ENCODE data around the gene TAF3.

Gene TAF3

DNA sequence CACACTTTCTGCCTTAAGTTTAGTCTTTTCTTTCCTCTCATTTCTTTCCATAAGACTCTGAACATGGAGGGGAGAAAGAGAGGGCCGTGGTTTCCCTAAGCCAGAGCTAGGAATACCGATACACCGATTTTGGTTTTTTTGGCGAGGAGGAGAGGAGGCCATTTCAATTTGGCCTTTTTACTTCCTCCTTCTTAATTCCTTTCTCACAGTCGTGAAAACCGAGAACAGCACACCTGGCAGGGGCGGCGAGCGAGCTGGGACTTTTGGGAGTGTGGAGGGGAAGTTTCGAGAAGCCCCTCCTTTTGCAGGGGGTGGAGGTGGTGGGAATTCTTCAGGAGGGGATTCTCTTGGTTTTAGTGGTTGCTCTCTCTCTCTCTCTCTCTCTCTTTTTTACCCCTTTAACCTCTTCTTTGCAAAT, 242.4 kb downstream of the TAF3 start:
- H3K4me3 ChIP-seq (ENCODE audit: low read length) = no peak overlapping the region
- no peak for TF ChIP-seq CTCF (conservative IDR thresholded peaks at IDR 0.05; ENCODE audit: low read depth, low read length)
- DNase-seq (ENCODE audit: low read depth) = no peak

DNA sequence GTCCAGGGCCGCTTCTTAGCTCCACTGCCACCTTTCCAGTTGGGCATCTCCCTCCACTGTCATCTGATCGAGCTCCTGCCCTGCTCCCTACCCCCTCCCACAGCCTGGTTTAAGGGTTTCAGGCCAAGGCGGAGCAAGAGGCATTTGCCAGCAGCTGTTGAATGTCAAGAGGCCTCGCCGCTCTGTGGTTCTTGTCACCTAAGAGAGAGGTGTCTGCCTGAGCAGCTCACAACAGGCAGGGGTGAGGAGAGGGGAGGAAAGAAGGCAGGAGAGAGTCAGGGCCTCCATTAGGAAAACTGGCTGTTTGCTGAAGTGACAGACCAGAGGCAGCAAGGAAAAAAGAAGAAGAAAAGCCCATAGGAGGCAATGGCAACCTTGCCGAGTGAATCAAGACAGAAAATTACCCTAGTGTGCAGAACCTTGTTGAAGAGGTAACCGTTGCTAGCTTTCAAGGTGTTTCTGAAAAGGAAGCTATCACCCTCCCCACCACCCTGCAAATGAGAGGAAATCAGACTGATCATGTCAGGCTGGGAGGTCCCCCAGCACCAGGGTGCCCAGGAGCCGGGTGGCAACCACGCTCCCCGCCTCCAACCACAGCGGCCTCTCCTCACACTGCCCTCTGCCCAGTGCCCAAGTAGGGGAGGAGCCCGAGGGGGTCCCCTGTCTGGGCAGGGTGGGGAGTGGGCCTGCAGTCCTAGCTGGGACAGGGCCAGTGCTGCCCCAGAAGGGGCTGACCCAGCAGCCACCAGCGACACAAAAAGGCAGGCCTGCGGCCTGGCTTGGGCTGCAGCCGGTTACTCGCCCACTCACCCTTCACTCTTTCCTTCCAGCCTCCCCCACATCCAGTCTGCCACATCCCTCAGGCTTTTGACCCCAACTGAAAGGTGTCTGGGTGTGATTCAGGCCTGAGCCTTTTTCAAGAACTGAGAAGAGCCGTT, 243.2 kb downstream of the TAF3 start:
- H3K4me3 ChIP-seq (ENCODE audit: low read length) = no peak overlapping the region
- TF ChIP-seq CTCF (conservative IDR thresholded peaks at IDR 0.05; ENCODE audit: low read depth, low read length) = no peak
- no peak for DNase-seq (ENCODE audit: low read depth)

DNA sequence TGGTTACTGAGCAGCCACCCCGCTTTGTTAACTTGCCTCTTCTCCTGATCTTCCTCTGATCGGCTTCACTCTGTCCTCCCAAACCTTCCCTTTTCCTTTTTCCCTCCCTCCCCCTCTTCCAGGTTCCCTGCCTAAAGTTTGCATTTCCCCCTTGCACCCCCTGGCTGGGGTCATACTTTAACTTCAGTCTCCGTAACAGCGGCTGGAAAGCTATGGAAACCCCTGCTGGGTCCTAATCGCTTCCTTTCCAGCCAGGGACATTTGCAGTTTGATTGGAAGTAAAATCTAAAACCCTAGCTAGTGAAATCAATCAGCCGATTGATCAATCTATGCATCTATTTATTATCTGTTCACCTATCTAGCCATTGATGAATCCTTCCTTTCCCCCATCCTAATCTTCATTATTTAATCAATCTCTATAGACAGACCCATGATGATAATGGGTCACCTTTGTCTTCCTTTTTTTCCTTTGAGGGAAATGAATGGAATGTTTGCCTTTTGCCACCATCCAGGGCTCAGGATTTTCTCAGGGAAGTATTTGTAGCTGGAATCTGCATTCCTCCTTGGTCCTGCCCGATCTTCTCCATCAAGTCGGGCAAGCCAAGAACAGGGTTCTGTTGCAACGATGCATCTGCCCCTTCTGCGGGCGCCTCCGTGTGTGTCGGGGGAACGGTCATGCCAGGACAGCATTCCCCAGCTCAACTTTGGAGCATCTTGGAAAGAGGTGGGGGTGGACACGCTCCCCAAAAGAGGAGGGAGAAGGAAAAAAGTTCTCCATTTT, 245.0 kb downstream of the TAF3 start:
- no peak for TF ChIP-seq CTCF (conservative IDR thresholded peaks at IDR 0.05; ENCODE audit: low read depth, low read length)
- H3K4me3 ChIP-seq (ENCODE audit: low read length) = no peak overlapping the region
- no peak for DNase-seq (ENCODE audit: low read depth)

DNA sequence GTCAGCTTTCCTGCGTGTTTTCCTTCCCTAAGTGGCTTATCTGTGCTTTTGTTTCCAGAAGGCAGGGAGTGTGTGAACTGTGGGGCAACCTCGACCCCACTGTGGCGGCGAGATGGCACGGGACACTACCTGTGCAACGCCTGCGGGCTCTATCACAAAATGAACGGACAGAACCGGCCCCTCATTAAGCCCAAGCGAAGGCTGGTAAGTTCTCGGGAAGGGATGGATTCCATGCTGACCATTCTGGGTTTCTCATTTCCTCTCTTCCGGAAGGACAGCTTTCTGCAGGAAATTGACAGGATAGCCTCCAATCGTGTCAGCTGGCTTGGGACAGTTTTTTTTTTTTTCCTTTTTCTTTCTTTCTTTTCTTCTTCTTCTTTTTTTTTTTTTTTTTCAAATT, 245.6 kb downstream of the TAF3 start:
- no peak overlapping the region for H3K4me3 ChIP-seq (ENCODE audit: low read length)
- DNase-seq (ENCODE audit: low read depth) = no peak
- no peak for TF ChIP-seq CTCF (conservative IDR thresholded peaks at IDR 0.05; ENCODE audit: low read depth, low read length)

GRCh38 chr10:8064436-8064835, 246.1 kb downstream of the TAF3 start:
- H3K4me3 ChIP-seq (ENCODE audit: low read length) = no peak overlapping the region
- TF ChIP-seq CTCF (conservative IDR thresholded peaks at IDR 0.05; ENCODE audit: low read depth, low read length) = no peak
- DNase-seq (ENCODE audit: low read depth) = no peak

DNA sequence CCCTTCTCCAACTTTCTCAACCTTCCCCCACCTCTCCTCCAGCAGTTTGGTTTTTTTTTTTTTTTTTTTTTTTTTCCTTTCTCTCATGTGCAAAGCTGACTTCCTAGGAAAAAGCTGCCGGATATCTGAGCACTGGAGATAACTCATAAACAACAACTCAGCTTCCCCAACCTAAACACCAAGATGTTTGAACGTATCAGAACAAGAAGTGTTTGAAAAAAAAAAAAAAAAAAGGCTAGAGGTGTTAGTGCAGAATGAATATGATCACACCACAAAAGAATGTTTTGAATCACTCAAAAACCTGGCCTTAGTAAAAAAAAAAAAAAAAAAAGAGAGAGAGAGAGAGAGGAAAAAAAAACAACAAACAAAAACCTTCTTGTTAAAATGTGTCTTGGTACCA, 247.3 kb downstream of the TAF3 start:
- no peak overlapping the region for H3K4me3 ChIP-seq (ENCODE audit: low read length)
- peak; percentile 36 for DNase-seq (ENCODE audit: low read depth)
- TF ChIP-seq CTCF (conservative IDR thresholded peaks at IDR 0.05; ENCODE audit: low read depth, low read length) = no peak

Data from retinal pigment epithelial cell (primary cell).